GM18505 (cell line): ENCODE results near the gene NPW.

ENCODE experiments used
- ATAC-seq: cut with Tn5 transposase; IDR thresholded peaks from one replicate; pipeline ENCODE4 v1.9.1; 2021; ENCODE audit not compliant: unreplicated experiment
- POLR2A ChIP-seq: IDR thresholded peaks from 4 replicates; pipeline ENCODE4 v1.6.1; 2011; ENCODE audit warnings: borderline replicate concordance; ENCODE audit not compliant: insufficient read depth, insufficient read length; ENCODE audit errors: extremely low read depth

The NPW gene

GRCh38 chr16:2019518-2019920, at the start of gene NPW:
Gene NPW (plus strand): TSS chr16:2019785.
- ATAC-seq = no peak
- no peak for TF ChIP-seq POLR2A

GRCh38 chr16:1971796-1972489, 47.6 kb upstream of the NPW start, which contains the start of gene TBL3:
Gene TBL3 (plus strand): TSS chr16:1972053. CDS start chr16:1972165, 112 bp downstream.
- ATAC-seq = peak; percentile 80
- TF ChIP-seq POLR2A = peak; percentile 96

- no peak for TF ChIP-seq POLR2A
- no peak for ATAC-seq
These were observed 47.1 kb upstream of the NPW start for GRCh38 chr16:1972490-1972877.

- no peak for TF ChIP-seq POLR2A
- no peak for ATAC-seq
These were observed 46.0 kb upstream of the NPW start for GRCh38 chr16:1973461-1974156.

- no peak for TF ChIP-seq POLR2A
- no peak for ATAC-seq
These were observed 45.2 kb upstream of the NPW start for GRCh38 chr16:1974157-1975070.

GRCh38 chr16:1975432-1976215, 44.0 kb upstream of the NPW start:
- TF ChIP-seq POLR2A = no peak
- ATAC-seq = no peak

GRCh38 chr16:1976216-1976520, 43.4 kb upstream of the NPW start:
- TF ChIP-seq POLR2A = no peak
- no peak for ATAC-seq

- ATAC-seq = no peak
- TF ChIP-seq POLR2A = no peak
These were observed 42.4 kb upstream of the NPW start for GRCh38 chr16:1976951-1977874.

- no peak for TF ChIP-seq POLR2A
- no peak for ATAC-seq
These were observed 41.7 kb upstream of the NPW start for GRCh38 chr16:1977875-1978268.

GRCh38 chr16:1978476-1979120, 41.0 kb upstream of the NPW start:
- ATAC-seq = no peak
- no peak for TF ChIP-seq POLR2A

GRCh38 chr16:1979271-1980029, 40.1 kb upstream of the NPW start:
- ATAC-seq = no peak
- no peak for TF ChIP-seq POLR2A
